HG03159 (cell line): ENCODE measurements around the gene KRTAP10-1.
"Not testable (repeated sequence)": the region's sequence is repeated elsewhere in the genome, so short reads cannot be mapped to it uniquely, and the experiment has no call there.

Experiments used
- ATAC-seq: cut with Tn5 transposase; IDR thresholded peaks from one replicate; pipeline ENCODE4 v1.9.1; 2021; ENCODE audit warnings: mild to moderate bottlenecking, moderate library complexity; ENCODE audit not compliant: unreplicated experiment

The KRTAP10-1 gene

GRCh38 chr21:44505673-44506278 is 34.2 kb downstream of the KRTAP10-1 start:
- no peak for ATAC-seq

DNA sequence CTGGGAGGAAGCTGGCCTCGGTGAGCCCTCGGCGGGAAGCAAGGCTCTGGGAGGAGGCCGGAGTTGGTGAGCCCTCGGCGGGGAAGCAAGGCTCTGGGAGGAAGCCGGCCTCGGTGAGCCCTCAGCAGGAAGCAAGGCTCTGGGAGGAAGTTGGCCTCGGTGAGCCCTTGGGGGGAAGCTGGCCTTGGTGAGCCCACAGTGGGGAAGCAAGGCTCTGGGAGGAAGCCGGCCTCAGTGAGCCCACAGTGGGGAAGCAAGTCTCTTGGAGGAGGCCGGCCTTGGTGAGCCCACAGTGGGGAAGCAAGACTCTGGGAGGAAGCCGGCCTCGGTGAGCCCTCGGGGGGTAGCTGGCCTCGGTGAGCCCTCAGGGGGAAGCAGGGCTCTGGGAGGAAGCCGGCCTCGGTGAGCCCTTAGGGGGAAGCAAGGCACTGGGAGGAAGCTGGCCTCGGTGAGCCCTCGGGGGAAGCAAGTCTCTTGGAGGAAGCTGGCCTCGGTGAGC is 36.0 kb downstream of the KRTAP10-1 start:
- ATAC-seq, result no peak

DNA sequence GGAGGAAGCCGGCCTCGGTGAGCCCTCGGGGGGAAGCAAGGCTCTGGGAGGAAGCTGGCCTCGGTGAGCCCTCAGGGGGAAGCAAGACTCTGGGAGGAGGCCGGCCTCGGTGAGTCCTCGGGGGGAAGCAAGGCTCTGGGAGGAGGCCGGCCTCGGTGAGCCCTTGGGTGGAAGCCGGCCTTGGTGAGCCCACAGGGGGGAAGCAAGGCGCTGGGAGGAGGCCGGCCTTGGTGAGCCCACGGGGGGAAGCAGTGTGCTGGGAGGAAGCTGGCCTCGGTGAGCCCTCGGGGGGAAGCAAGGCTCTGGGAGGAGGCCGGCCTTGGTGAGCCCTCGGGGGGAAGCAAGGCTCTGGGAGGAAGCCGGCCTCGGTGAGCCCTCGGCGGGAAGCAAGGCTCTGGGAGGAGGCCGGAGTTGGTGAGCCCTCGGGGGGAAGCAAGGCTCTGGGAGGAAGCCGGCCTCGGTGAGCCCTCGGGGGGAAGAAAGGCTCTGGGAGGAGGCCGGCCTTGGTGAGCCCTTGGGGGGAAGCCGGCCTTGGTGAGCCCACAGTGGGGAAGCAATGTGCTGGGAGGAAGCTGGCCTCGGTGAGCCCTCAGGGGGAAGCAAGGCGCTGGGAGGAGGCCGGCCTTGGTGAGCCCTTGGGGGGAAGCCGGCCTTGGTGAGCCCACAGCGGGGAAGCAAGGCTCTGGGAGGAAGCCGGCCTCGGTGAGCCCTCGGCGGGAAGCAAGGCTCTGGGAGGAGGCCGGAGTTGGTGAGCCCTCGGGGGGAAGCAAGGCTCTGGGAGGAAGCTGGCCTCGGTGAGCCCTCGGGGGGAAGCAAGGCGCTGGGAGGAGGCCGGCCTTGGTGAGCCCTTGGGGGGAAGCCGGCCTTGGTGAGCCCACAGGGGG is 36.7 kb downstream of the KRTAP10-1 start:
- not testable (repeated sequence) for ATAC-seq

GRCh38 chr21:44502171-44502958 is 37.6 kb downstream of the KRTAP10-1 start:
- ATAC-seq, result no peak

GRCh38 chr21:44500111-44500510 is 39.9 kb downstream of the KRTAP10-1 start:
- no peak for ATAC-seq

DNA sequence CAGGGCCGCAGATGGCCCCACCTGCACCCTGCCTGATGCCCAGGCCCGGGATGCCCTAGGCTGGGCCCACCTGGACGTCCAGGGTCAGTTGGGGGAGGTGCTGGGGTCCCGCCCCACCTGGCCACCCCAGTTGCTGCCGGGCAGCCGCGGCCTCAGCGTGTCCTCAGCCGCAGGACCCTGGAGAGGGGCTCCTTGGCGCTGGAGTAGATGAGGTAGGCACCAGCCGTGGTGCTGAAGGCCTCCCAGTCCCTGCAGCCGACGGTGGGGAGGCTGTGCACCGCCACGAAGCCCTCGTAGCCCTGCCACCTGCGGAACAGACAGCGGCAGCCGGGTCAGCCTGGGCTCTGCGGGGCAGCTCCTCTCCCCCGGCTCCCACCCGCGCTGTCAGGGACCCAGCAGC is 40.4 kb downstream of the KRTAP10-1 start:
- no peak for ATAC-seq

DNA sequence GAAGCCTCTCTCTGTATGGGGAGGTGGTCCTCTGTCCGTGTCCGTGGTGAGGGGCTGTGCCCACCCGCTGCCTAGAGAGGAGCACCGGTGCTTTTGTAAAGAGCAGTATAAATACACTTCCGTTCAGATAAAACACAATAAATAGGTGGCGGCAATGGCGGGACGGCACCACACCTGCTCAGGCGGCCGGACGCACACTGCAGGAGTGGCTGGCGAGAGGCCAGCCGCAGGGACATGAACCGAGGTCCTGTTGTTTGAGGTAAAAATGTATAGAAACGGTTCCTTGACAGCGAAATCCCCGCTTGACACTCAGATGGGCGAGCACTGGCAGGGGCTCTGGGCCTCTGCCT is 40.8 kb downstream of the KRTAP10-1 start:
- ATAC-seq, result no peak

DNA sequence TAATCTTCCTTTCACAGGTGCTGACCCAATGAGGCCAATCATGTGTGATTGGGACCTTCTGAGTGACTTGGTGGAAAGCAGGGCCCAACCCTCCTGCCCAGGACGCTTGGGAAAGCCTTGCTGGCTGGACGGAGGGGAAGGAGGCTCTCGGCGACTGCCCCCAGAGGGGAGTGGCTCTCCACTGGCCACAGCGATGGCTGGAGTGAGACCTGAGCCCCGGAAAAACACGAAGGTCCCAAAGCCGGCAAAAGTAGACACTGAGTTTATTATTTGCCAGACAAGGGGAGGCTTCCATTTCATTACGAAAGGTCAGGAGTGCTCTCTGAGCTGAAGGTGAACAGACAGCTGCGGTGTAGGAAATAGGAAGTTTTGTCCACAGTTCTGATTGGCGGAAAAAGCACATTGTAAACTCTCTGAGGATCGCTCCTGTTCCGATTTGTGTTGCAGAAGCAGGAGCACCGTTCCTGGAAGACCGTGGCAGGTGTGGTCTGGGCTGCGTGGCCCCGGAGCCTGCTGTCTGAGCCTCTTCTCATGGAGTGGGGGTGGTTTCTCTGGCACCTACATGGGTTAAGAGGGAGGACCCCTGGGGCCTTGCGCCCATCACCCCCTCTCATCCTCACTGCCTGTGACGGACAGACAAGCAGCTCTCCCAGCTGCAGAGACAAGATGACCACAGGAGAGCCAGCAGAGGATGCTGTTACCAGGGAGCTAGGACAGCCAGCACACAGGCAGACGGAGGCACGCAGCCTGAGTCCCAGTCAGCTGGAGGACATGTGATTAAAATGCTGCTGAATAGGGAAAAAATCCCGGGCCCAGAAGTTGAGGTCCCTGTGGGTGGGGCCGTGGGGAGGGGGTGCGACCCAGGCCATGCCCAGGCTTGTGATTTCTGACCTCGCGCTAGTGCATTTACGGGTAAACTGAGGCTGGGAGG is 41.5 kb downstream of the KRTAP10-1 start:
- ATAC-seq, result no peak

- ATAC-seq, result no peak
Measured at GRCh38 chr21:44497703-44498126, 42.3 kb downstream of the KRTAP10-1 start.

DNA sequence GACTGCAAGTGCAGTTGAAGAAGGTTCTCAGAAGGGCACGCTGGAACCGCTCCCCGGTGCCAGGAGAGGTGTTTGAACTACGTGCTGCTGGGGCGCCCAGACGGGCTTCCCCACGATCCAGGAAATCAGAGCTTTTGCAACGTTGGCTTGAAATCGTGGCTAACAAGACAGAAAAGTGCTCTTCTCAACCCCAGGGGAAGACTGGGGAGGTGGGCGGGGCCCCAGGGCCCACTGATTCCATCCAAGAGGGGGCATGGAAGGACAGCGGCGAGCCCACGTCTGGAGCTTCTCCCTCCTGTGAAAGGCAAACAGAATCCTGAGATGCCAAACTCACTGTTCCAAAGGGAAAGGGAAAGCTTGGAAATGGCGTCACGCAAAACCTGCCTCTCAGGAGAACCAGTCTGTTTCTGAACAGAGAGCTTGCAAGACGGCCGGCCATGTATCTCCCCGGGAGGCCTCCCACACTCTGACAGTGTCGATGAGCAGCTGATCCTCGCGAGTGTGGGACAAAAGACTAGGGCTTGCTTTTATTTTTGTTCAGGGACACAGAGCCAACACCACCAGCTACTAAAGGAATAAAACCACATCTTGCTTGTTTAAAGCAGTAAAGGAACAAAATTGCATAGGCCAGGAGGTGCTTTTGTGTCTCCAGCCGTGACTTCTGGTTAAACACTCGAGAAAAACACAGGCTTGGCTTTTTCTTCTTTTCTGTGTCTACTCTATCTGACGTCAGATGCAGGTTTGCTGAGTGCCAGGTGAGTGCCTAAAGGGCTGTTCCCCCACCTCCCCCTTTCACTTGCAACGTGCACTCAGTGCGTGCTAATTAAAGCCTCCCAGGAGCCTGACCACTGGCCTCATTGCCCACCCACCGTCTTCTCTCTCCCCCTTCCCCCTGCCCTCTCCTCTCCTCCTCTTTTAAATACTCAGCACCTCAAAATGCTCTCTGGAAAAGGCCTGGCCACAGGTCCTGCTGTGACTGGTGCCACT is 43.1 kb downstream of the KRTAP10-1 start:
- no peak for ATAC-seq

DNA sequence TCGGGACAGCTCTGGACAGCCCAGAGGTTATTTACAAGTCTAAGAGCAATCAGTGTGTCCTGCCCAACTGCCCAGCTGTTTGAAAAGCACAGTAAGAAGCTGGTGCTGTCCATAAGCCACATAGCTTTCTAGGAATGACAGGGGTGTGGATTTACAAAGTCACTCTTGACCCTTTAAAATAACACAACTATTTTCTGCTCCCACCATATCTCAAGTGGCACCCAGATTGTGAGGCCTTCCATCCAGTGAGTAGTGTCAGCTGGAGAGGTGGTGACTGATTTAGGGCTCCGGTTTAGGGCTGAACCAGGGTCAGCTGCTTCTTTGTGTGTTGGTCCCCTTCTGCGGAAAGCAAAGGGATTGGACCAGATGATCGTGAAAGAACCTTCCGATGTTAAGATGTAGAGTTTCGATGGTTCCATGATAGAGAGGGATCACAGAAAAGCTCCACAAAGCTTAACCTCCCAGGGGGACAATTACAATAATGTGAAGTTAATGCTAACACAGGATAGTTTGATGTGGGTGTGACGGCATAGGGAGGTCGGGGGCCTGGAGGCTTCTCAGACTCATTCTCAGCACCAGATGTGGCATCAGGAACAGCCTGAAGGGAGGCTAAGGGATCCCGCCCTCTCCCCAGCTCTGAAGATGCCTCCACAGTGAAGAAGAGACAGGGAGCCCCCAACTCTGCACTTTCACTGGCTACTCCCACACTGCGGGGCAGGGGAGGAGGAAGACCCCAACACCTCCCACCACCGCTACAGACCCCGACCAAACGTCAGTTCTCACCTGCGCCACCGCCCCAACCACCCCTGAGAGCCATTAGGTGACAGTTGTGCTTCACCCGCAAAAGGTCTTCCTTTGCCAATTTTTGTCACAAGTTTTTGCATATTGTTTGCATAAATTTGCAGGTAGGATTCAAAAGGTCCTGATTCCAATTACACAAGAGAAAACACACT is 44.1 kb downstream of the KRTAP10-1 start:
- ATAC-seq, result no peak

DNA sequence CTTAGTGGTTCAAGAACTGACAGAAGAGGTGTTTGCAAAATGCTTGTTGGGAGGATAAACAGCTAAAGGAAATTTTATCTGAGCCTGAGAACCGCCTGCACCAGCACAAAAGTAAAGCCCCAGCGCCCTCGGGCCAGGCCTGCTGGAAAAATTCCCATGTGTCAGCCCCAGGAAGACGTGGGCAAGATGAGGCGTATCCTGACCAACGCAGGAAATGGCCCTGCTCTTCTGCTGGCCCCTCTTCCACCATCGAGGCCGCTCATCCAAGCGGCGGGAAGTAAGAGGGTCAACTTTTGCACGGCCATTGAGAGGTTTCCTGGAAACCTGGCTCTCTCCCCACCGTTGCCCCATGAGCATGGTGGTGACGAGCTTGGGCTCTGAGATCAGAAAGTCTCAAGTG is 45.0 kb downstream of the KRTAP10-1 start:
- no peak for ATAC-seq

- no peak for ATAC-seq
Measured at GRCh38 chr21:44494418-44494817, 45.6 kb downstream of the KRTAP10-1 start.

GRCh38 chr21:44492567-44493385 is 47.2 kb downstream of the KRTAP10-1 start:
- no peak for ATAC-seq

GRCh38 chr21:44490816-44491215 is 49.2 kb downstream of the KRTAP10-1 start:
- ATAC-seq, result no peak

DNA sequence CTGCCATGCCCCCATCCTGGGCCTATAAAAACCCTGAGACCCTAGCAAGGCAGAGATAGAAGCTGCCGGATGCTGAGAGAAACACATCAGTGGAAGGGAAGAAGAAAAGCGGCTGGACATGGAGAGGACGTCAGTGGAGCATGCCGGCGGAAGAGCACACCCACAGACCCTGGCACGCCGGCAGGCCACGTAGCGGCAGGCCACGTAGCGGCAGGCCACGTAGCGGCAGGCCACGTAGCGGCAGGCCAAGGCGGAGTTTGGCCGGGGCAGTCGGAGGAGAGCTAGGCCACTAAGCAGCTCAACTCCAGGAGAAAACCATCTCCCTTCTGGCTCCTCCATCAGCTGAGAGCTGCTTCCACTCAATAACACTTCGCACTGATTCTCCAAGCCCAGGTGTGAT is 49.6 kb downstream of the KRTAP10-1 start:
- ATAC-seq, result no peak

GRCh38 chr21:44489962-44490361 is 50.0 kb downstream of the KRTAP10-1 start:
- ATAC-seq, result no peak
